ENCODE data around the gene CMSS1.

GRCh38 chr3:100163787-100164186, 346.1 kb downstream of the CMSS1 start:
- no peak for TF ChIP-seq CTCF (conservative IDR thresholded peaks at IDR 0.05; ENCODE audit: low read depth, low read length)
- TF ChIP-seq EZH2 (IDR thresholded peaks at IDR 0.05; ENCODE audit: borderline replicate concordance, low read depth, low read length, poor library complexity, severe bottlenecking): no peak

Data from A673 (cell line).